NK-92 treated with Interleukin-12 subunit alpha and Interleukin-12 subunit beta, amount 100 ng/mL, for 24 hours (cell line): Measurements from ENCODE around the gene ADPRM.
"Not testable (repeated sequence)": the region's sequence is repeated elsewhere in the genome, so short reads cannot be mapped to it uniquely, and the experiment has no call there.

Experiments
- DNase-seq: peaks from one replicate; lab custom pipeline; 2025; lab: John Stamatoyannopoulos, UW

The ADPRM gene

DNA sequence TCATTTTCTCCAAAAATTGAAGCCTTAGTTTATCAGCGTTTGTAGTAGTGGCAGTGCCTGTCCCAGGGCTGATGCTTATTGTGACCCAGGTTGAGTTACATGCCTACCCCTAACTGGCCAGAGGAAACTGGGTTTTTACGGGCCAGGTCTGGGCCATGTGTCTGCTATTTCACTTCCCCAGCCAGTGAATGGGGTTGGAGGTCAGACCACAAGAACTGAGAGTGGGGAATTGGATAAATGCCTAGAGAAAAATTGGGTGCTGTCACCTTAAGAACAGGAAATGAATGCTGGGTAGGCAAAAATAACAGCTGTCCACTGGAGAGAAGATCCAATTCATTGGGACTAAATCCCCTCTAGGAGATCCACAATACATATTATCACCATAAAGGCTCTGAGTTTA, 5.2 kb downstream of the ADPRM start:
- no peak for DNase-seq

GRCh38 chr17:10705727-10706126, 8.3 kb downstream of the ADPRM start:
- no peak for DNase-seq

- no peak for DNase-seq
Measured at GRCh38 chr17:10713318-10713717, 15.9 kb downstream of the ADPRM start.

GRCh38 chr17:10716218-10716617, 18.8 kb downstream of the ADPRM start:
- DNase-seq: no peak

- no peak for DNase-seq
Measured at GRCh38 chr17:10718547-10718946, 21.2 kb downstream of the ADPRM start.

GRCh38 chr17:10724546-10725195, 27.3 kb downstream of the ADPRM start:
- DNase-seq: no peak

- no peak for DNase-seq
Measured at GRCh38 chr17:10725262-10725661, 27.9 kb downstream of the ADPRM start.

GRCh38 chr17:10726196-10726595, 28.8 kb downstream of the ADPRM start:
- no peak for DNase-seq

GRCh38 chr17:10727192-10727591, 29.8 kb downstream of the ADPRM start:
- no peak for DNase-seq

GRCh38 chr17:10728331-10728892, 31.0 kb downstream of the ADPRM start:
- DNase-seq: no peak

DNA sequence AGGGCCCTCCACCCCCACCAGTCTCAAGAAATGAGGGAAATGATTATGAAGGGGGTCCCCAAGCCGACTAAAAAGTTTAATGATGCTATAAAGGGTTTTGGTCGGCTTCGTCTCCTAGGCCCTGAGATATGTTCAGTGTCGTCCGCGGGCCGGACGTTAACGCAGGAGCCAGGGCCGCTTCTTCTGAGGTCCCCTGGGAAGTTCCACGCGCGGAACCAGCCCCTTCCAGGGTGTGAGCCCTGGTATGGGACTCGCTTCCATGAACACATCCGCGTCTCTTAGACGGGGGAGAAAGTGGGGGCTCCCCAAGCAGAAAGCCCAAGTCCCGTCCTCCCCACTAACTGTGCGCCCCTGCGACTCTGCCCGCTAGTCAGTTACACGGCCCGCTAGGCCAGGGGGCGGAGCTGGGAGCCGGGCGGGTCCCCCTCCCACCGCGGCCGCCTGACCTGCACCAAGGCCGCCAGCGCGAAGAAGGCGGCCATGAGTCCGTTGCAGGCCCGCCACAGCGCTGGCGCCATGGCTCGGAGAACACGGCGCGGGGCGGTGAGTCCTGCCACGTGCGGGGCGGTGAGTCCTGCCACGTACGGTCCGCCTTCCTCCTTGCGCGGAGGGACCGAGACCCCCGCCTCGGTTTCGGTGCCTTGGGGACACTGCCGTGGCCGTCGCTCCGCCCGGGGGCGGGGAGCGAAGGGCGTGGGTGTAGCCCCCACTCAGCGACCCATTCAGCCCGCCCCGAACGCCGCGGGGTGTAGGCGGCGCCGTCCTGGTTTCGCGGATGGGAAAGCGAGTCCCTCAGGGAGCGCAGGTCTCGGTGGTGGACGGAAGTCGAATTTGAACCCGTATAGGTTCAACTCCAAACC, 32.2 kb downstream of the ADPRM start, which contains the start of gene TMEM220:
TSS of gene TMEM220 (minus strand) at position 690 of the 860 bp plus-strand sequence. CDS start at position 518, 172 bp downstream.
- DNase-seq: no peak

DNA sequence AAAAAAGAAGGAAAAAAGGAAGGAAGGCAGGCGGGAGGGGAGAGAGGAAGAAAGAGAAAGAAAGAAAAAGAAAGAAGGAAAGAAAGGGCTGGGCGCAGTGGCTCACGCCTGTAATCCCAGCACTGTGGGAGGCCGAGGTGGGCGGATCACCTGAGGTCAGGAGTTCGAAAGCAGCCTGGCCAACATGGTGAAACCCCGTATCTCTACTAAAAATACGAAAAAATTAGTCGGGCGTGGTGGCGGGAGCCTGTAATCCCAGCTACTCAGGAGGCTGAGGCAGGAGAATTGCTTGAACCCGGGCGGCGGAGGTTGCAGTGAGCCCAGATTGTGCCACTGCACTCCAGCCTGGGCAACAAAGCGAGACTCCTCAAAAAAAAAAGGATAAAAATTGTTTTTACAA, 32.9 kb downstream of the ADPRM start:
- DNase-seq: not testable (repeated sequence)

GRCh38 chr17:10731408-10731879, 34.0 kb downstream of the ADPRM start:
- no peak for DNase-seq

DNA sequence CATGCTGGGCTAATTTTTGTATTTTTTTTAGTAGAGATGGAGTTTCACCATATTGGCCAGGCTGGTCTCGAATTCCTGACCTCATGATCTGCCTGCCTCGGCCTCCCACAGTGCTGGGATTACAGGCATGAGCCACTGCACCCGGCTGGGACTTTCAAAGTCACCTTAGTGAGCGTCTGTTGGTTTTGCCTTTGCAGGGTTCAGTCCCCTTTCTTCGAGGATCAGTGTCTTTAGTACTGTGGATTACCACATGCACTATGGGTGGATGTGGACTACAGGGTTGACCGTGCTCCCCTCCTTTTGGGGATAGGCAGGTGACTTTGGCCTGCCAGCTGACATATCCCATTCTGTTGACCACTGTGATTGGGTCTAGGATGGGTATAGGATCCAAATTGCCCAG, 34.7 kb downstream of the ADPRM start:
- DNase-seq: not testable (repeated sequence)

DNA sequence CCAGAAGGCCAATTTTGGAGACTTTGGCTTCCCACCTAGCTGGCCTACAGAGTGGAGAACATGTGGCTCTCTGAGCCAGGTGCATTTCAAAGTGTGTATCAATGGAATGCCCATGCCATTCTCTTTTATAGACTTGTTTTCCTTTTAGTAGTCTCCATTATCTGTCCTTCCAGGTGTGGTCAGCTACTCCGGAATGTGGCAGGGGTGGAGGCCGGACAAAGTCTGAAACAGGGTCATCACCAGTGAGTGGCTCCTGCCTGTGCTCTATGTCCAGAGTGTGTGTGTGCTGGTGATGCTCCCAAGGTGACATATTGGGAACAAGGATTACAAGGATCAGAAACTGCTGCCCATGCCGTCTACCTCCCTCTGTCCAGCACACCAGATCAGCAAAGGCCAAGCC, 36.3 kb downstream of the ADPRM start:
- no peak for DNase-seq

DNA sequence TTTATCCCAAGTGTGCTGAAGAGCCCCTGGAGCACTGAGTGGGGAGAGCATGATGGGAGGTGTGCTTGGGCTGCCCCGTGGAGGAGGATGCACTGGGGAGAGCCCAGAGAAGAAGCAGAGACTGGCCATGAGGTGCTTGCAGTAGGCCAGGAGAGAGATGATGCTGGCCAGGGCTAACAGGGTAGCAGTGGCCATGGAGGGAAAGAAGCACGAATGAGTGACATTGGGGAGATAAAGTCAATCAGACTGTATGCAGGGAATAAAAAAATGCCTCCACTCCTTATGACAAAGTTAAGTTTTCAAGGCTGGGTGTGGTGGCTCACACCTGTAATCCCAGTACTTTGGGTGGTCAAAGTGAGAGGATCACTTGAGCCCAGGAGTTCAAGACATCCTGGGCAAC, 37.9 kb downstream of the ADPRM start:
- no peak for DNase-seq

DNA sequence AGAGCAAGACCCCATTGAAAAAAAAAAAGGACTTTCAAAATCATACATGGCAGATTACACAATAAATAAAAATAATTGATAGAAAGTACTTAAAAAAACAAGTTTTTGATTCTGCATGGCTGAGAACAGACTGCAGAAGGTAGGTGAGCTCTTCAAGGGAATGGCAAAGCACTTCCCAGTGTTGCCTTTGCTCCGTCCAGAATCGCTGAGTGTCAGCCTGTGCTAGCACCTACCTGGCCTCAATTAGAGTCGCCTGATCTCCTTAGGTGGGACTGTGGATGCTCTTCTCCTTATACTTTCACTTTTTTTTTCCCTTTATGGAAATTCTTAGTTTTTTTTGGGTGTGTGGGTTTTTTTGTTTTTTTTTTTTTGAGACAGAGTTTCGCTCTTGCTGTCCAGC, 38.4 kb downstream of the ADPRM start:
- DNase-seq: no peak

DNA sequence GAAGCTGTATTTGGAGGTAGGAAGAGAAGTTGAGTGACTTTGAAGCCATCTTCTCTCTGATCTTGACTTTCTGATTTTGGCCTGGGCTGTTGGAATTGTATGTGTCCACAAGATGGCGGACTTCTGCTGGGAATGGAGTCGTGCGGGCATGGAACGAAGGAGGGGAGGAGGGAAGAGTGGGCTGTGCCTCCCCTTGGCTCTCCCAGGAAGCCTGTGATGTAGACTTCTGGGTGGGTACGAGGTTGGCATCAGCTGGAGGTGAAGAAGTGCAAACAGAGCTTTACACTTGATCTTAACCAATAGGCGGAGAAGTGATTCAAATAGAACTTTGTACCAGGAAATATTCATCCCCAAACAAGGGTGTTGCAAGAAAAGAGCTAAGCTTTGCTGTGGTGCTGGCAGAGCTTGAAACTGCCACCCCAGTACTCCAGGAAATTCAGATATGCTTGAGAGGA, 39.8 kb downstream of the ADPRM start:
- DNase-seq: no peak

GRCh38 chr17:10737736-10738135, 40.3 kb downstream of the ADPRM start:
- DNase-seq: no peak

DNA sequence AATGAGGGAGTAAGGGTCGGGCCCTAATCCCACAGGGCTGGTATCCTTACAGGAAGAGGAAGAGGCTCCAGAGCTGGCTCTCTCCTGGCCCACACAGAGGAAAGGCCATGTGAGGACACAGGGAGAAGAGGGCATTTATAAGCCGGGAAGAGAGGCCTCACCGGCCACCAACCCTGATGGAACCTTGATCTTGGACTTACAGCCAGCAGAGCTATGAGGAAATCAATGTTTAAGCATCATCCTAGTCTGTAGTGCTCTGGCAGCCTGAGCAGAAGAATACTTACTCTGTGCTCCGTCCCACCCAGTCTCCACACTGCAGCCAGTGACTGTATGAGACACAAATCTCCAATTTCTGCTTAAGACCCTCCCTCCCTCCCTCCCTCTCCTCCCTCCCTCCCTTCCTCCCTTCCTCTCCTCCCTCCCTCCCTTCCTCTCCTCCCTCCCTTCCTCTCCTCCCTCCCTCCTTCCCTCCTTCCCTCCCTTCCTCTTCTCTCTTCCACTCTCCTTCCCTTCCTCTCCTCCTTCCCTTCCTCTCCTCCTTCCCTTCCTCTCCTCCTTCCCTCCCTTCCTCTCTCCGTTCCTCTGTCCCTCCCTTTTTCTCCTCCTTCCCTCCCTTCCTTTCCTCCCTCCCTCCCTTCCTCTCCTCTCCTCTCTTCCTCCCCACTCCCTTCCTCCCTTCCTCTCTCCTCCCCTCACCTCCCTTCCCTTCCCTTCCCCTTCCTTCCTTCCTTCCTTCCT, 41.3 kb downstream of the ADPRM start:
- no peak for DNase-seq

DNA sequence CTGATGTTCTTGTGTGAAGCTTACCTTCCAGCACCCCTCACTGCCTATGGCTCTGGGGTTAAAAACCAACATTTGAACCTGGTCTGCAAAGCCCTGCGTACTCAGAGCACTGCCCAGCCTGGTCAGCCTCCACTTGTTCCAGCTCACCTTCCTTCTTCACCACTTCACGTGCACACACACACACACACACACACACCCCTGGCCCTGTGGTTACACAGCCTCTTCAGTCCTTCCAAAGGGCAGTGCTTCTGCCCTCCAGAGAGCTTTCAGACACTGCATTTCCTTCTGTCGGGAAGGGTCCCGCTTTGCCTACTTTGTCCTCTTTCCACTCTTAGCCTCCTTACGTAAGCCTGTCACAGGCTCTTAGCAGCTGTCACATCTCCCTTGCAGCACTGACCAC, 42.0 kb downstream of the ADPRM start:
- no peak for DNase-seq
